Upper lobe of left lung (tissue), 6 donors: ENCODE data around the gene PNKP. TPM values are rescaled to one million over a fixed set of nuclear protein-coding genes. Genes with fewer than 3 reads are reported as not detected.
A peak's percentile ranks its signal among the peaks of the same experiment; 100 is the strongest.

Experiments used
- ATAC-seq, 2 donors: fragments of 200-7000 bp; cut with Tn5 transposase; one replicate each; pipeline ENCODE4 v1.9.1; 2022; ENCODE audit warnings: mild to moderate bottlenecking in 2 of 2, moderate library complexity in 2 of 2; ENCODE audit not compliant: low FRiP score in 2 of 2
- DNase-seq, 2 donors: peaks; one replicate each; pipeline ENCODE4 v3.0.0-alpha.2; 2019 to 2020
- H3K27ac ChIP-seq, 4 donors: fragments of 200-600 bp; sonication (generic); one replicate each; pipeline ENCODE4 v1.5.1; 2016 to 2019
- H3K27me3 ChIP-seq, 4 donors: fragments of 200-600 bp; sonication (generic); one replicate each; pipeline ENCODE4 v1.5.1; 2017 to 2019
- H3K36me3 ChIP-seq, 4 donors: fragments of 200-600 bp; sonication (generic); one replicate each; pipeline ENCODE4 v1.5.1; 2016 to 2019
- H3K4me1 ChIP-seq, 4 donors: fragments of 200-600 bp; sonication (generic); one replicate each; pipeline ENCODE4 v1.5.1; 2018 to 2019
- H3K4me3 ChIP-seq, 4 donors: fragments of 200-600 bp; sonication (generic); one replicate each; pipeline ENCODE4 v1.5.1; 2017 to 2019; ENCODE audit warnings: mild to moderate bottlenecking in 2 of 4, moderate library complexity in 1 of 4
- H3K9me3 ChIP-seq, 4 donors: fragments of 200-600 bp; sonication (generic); one replicate each; pipeline ENCODE4 v1.5.1; 2018 to 2019
- EP300 ChIP-seq, 4 donors: sonication (generic); formaldehyde crosslinking; IDR thresholded peaks; one replicate each; pipeline ENCODE4 v1.5.1; 2017; ENCODE audit warnings: antibody characterized with exemption in 4 of 4, control low read depth in 2 of 4
- POLR2A ChIP-seq, 4 donors: fragments of 450-650 bp; IDR thresholded peaks; one replicate each; pipeline ENCODE4 v1.5.1; 2016 to 2017; ENCODE audit warnings: antibody characterized with exemption in 4 of 4, mild to moderate bottlenecking in 2 of 4
- POLR2AphosphoS5 ChIP-seq, 2 donors: sonication (generic); formaldehyde crosslinking; IDR thresholded peaks; one replicate each; pipeline ENCODE4 v1.5.1; 2017; ENCODE audit warnings: antibody characterized with exemption in 2 of 2
- WGBS, 2 donors: methylation state at CpG; one replicate each; pipeline ENCODE4 v1.1.5; 2017 to 2018; 5-methylcytosine and 5-hydroxymethylcytosine counted together
- total RNA-seq, 6 donors: library from RNA; depleted of rRNA in 4 of 6; stranded (reverse); fragments of >200 nt in 4 of 6; gene quantifications; one replicate each; pipeline versions ENCODE4 v1.1.0 to v1.2.1, GENCODE V29; 2016 to 2021
- TF ChIP-seq, protein P1 (sequence below), 6 experiments: fragments of 450-650 bp in 4 of 6; fragments of 200-600 bp in 2 of 6; sonication (generic) in 2 of 6; IDR thresholded peaks; one replicate each; pipeline ENCODE4 v1.5.1; 2016 to 2019; ENCODE audit warnings: antibody characterized with exemption in 6 of 6
- donor health status: DM: no; HTN: no; CAD: no; lungs with moderate emphysema.
- donor health status: DM: no; HTN: yes; CAD: no; lungs with severe emphysema.

The PNKP gene
- total RNA-seq, 6 donors from 2014 or later: 47.6 to 321 (median 88.6) TPM

- DNase-seq (no peak), ATAC-seq (no peak)
- peak overlapping the region; percentile 99 to 100 (median 100) for H3K27ac ChIP-seq
- H3K4me3 ChIP-seq: peak overlapping the region; percentile 35 to 98 (median 87)
- no peaks in the 10 kb centered on the region for H3K27me3 ChIP-seq
- H3K4me1 ChIP-seq: peaks cover 25 to 46% (median 36%) of the 10 kb centered on the region in 4 donors
- TF ChIP-seq POLR2AphosphoS5 (IDR thresholded peaks at IDR 0.05): no peak
- TF ChIP-seq EP300 (IDR thresholded peaks at IDR 0.05): no peak
- TF ChIP-seq POLR2A (IDR thresholded peaks at IDR 0.05): no peak
- TF ChIP-seq, protein P1, sequence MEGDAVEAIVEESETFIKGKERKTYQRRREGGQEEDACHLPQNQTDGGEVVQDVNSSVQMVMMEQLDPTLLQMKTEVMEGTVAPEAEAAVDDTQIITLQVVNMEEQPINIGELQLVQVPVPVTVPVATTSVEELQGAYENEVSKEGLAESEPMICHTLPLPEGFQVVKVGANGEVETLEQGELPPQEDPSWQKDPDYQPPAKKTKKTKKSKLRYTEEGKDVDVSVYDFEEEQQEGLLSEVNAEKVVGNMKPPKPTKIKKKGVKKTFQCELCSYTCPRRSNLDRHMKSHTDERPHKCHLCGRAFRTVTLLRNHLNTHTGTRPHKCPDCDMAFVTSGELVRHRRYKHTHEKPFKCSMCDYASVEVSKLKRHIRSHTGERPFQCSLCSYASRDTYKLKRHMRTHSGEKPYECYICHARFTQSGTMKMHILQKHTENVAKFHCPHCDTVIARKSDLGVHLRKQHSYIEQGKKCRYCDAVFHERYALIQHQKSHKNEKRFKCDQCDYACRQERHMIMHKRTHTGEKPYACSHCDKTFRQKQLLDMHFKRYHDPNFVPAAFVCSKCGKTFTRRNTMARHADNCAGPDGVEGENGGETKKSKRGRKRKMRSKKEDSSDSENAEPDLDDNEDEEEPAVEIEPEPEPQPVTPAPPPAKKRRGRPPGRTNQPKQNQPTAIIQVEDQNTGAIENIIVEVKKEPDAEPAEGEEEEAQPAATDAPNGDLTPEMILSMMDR (IDR thresholded peaks at IDR 0.05): no peak
- 87 to 89% methylated on average over 14 to 15 of the region's 15 CpGs for WGBS, 2 donors
- H3K36me3 ChIP-seq: peaks cover 0 to 4% (median 3%) of the 10 kb centered on the region in 4 donors
- H3K9me3 ChIP-seq: no peaks in the 10 kb centered on the region
Measured at GRCh38 chr19:49849433-49850220, 17.7 kb downstream of the PNKP start.

DNA sequence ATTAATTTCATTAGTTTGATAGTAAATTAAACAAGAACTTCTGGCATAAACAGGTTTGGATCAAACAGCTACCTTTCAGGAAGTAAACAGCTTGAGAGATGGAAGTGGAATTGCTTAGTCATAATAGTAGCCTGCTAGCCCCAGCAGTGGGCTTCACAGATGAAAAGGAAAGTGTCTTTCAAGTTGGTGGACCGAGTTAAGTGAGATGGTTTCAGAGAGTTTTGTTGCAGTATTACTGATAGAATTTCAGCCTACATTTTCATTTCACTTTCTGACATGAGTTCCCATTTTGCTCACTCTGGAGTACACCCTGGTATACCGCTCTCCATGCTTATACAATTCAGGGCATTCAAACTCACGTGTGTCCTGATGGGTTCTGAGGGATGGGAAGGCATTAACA lies 18.4 kb downstream of the PNKP start:
- no peak for DNase-seq
- 73 to 90% methylated on average over 3 of the region's 3 CpGs for WGBS, 2 donors
- H3K27me3 ChIP-seq: no peaks in the 10 kb centered on the region
- H3K9me3 ChIP-seq: no peaks in the 10 kb centered on the region
- H3K36me3 ChIP-seq: no peaks in the 10 kb centered on the region
- H3K4me1 ChIP-seq: peaks cover 24 to 40% (median 35%) of the 10 kb centered on the region in 4 donors
- no peak overlapping the region for H3K4me3 ChIP-seq
- ATAC-seq: no peak
- no peak for TF ChIP-seq POLR2AphosphoS5 (IDR thresholded peaks at IDR 0.05)
- TF ChIP-seq, protein P1 (IDR thresholded peaks at IDR 0.05): no peak
- no peak for TF ChIP-seq POLR2A (IDR thresholded peaks at IDR 0.05)
- TF ChIP-seq EP300 (IDR thresholded peaks at IDR 0.05): no peak
- H3K27ac ChIP-seq: no peak overlapping the region

GRCh38 chr19:49847731-49848696 lies 19.4 kb downstream of the PNKP start:
- Histone ChIP-seq H3K27me3 (no peaks in the 10 kb centered on the region), H3K4me3 (no peak overlapping the region), H3K36me3 (no peaks in the 10 kb centered on the region), H3K4me1 (peaks cover 16 to 34% (median 29%) of the 10 kb centered on the region in 4 donors), H3K9me3 (no peaks in the 10 kb centered on the region), H3K27ac (peak overlapping the region in 1 of 4 donors; percentile 42)
- TF ChIP-seq POLR2A (IDR thresholded peaks at IDR 0.05) (no peak), EP300 (IDR thresholded peaks at IDR 0.05) (no peak), POLR2AphosphoS5 (IDR thresholded peaks at IDR 0.05) (no peak)
- TF ChIP-seq, protein P1 (IDR thresholded peaks at IDR 0.05): no peak
- DNase-seq (peak in 1 of 2 donors; percentile 50), ATAC-seq (no peak)
- 75 to 77% methylated on average over 10 of the region's 10 CpGs for WGBS, 2 donors

DNA sequence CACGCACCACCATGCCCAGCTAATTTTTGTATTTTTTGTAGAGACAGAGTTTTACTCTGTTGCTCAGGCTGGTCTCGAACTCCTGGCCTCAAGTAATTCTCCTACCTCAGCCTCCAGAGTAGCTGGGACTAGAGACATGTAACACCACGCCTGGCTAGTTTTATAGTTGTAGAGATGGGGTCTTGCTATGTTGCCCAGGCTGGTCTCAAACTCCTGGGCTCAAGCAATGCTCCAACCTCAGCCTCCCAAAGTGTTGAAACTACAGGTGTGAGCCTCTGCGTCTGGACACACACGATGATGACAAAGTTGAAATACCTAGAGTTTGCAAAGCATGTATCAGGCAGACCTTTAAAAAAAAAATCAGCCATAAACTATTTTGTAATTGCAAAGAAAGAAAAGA lies 21.0 kb downstream of the PNKP start:
- H3K9me3 ChIP-seq: no peaks in the 10 kb centered on the region
- no peak overlapping the region for H3K27ac ChIP-seq
- DNase-seq (no peak), ATAC-seq (no peak)
- TF ChIP-seq, protein P1 (IDR thresholded peaks at IDR 0.05): no peak
- TF ChIP-seq POLR2A (IDR thresholded peaks at IDR 0.05) (no peak), POLR2AphosphoS5 (IDR thresholded peaks at IDR 0.05) (no peak), EP300 (IDR thresholded peaks at IDR 0.05) (no peak)
- H3K4me3 ChIP-seq: no peak overlapping the region
- no peaks in the 10 kb centered on the region for H3K36me3 ChIP-seq
- H3K4me1 ChIP-seq: peaks cover 4 to 23% (median 15%) of the 10 kb centered on the region in 4 donors
- 78 to 87% methylated on average over 5 of the region's 5 CpGs for WGBS, 2 donors
- no peaks in the 10 kb centered on the region for H3K27me3 ChIP-seq
